Brain pericyte (primary cell): ENCODE data around the gene OR2V1.
"Not testable (repeated sequence)": the region's sequence is repeated elsewhere in the genome, so short reads cannot be mapped to it uniquely, and the experiment has no call there.

Experiments used
- DNase-seq: peaks from one replicate; pipeline ENCODE4 v3.0.0-alpha.2; 2012; ENCODE audit warnings: low read depth, low spot score

The OR2V1 gene

DNA sequence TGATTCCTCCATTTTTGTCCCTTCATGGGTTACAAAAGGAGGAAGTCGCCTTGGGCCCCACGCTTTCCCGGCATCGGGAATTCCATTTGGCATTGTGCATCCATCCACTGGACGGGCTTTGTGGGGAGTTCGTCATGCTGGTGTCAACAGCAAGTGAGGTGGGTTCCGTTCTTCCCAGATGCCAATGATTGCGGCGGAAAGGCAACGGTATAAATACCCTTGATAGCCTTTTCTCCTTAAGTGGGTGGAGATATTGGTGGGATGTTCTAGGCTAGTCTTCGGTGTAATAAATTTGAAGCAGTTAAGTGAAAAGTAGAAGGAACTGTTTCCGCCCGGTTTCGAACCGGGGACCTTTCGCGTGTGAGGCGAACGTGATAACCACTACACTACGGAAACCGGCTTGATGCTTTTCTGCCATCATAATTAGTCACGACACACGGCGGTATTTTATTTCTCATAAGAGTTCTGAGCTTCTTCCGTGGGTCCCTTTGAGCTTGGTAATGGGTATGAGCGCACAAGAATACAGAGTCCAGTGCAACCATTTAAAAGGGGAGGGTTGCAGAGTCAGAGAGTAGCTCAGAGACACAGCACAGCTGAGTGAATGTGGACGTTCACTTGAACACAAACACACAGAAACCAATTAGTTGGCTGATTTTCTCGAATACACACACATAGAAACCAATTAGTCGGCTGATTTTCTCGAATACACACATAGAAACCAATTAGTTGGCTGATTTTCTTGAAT is 28.9 kb downstream of the OR2V1 start:
- DNase-seq = not testable (repeated sequence)

DNA sequence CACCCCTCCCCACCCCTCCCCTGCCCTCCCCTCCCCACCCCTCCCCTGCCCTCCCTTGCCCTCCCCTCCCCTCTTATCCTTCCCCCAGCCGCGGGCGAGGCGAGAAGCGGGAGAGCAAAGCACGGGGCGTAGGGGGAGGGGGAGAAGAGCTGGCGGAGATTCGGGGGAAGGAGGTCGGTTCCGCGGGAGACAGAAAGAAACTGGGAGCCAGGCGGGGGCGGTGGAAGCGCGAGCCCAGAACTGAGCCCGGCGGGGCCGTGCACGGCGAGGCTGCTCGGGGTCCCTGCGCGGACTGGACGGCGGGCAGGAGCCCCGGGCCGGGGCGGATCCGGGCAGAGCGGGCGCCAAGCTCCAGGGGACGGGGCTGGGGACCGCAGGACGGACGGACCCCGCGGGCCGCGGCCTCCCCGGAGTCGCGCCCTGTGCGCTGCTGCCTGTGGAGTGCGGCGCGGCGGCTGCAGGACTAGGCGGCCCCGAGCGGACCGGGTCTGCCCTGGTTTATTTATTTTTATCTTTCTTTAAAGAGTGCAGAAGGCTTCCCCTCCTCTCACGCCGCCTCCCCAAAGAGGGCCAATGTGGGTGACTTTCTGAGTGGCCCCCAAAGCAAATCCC is 29.8 kb downstream of the OR2V1 start:
- not testable (repeated sequence) for DNase-seq

DNA sequence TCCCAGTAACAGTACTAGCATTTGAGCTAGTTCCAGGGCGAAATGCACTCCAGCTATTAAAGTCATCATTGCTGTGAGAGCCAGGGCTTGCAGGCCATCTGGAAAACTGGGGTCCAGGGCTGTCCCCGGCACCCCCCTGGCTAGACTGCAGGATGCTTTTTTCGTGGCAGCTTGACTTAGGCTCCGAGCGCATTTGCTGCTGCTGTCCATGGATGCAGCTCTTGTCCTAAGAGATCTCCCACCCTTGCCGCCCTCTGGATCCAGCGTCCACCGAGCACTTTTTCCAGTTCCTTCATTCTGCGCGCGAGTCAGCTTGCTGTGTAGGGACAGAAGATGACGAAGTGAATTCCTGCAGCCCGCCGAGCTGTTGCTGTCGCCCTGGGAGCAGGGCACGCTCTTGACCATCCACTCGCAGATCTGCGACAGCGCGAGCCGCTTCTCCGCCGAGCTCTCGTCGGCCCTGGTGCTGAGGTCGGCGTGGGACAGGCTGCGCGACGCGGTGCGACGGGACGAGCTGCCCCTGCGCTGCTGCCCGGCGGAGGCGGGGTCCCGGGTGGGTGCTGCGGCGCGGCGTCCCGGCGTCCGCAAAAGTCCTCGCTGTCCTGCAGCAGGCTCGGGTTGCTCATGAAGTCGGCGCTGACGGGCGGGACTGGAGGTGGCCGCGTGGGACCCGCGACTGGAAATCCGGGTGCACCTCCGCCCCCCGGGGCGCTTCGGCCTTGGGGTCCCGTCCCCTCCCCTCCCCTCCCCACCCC is 30.7 kb downstream of the OR2V1 start:
- DNase-seq = no peak

DNA sequence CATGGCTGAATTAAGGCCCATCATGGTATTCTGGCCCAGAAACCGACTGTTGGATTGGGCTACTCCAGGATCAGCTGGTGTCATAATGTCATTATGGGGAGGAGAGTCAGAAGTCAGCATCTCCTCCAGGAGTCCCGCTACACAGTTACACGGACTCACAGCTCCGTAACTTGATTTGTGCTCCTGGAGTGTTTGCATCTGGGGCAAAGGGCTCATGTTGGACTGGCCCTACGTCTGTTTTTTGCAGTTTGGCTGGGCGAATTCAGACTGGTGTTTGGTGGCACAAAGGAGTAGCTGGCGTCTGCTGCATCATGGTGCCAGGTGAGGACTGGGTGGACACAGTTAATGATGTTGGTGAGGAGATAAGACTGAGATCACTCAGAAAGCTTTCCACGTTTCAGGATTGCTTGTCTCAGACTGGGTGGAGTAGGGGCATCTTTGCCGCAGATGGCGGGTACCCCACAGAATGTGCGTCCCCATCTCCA is 31.3 kb downstream of the OR2V1 start:
- no peak for DNase-seq

DNA sequence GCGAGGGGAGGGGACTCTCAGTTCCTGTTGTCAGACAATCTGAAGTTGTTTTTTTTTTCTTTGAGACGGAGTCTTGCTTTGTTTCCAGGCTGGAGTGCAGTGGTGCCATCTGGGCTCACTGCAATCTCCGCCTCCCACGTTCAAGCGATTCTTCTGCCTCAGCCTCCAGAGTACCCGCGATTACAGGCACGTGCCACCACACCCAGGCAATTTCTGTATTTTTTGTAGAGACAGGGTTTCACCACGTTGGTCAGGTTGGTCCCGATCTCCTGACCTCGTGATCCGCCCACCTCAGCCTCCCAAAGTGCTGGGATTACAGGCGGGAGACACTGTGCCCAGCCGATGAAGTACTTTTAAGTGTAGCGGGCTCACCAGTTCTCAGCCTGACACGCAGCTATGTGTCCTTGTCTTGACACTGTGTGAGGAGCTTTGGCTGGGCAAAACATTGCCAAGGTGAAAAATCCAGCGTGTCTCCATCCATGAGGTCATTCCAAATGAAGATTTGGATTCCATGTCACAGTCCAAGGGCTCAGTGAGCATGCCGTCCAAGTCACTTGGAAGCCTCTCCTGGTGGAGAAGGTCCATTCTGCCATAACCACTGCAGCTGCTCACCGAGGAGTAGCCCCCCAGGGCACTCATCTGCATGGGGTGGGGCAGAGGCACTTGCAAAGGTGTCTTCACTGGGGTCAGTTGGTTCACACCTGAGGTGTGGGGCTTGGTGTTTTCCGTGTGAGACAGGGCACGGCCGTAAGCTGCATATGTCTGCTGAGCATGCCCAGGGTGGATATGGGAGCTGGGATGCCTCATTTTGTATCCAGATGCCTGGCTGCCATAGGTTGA is 32.0 kb downstream of the OR2V1 start:
- DNase-seq = no peak

DNA sequence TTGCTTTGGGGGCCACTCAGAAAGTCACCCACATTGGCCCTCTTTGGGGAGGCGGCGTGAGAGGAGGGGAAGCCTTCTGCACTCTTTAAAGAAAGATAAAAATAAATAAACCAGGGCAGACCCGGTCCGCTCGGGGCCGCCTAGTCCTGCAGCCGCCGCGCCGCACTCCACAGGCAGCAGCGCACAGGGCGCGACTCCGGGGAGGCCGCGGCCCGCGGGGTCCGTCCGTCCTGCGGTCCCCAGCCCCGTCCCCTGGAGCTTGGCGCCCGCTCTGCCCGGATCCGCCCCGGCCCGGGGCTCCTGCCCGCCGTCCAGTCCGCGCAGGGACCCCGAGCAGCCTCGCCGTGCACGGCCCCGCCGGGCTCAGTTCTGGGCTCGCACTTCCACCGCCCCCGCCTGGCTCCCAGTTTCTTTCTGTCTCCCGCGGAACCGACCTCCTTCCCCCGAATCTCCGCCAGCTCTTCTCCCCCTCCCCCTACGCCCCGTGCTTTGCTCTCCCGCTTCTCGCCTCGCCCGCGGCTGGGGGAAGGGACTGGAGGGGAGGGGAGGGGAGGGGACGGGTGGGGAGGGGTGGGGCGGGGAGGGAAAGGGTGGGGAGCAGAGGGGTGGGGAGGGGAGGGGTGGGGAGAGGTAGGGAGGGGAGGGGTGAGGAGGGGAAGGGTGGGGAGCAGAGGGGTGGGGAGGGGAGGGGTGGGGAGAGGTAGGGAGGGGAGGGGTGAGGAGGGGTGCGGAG is 33.0 kb downstream of the OR2V1 start:
- not testable (repeated sequence) for DNase-seq

DNA sequence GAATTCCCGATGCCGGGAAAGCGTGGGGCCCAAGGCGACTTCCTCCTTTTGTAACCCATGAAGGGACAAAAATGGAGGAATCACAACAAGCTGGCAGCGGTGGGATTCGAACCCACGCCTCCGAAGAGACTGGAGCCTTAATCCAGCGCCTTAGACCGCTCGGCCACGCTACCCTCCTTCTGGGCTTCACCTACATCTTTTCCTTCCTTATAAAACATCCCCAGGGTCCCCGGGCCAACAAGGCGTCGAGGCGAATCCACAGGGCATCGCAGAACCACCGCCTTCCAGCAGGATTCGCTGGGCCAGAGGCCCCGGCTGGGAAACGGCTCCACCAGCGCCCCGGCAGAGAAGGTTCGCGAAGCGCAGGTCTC is 33.6 kb downstream of the OR2V1 start:
- DNase-seq = not testable (repeated sequence)

DNA sequence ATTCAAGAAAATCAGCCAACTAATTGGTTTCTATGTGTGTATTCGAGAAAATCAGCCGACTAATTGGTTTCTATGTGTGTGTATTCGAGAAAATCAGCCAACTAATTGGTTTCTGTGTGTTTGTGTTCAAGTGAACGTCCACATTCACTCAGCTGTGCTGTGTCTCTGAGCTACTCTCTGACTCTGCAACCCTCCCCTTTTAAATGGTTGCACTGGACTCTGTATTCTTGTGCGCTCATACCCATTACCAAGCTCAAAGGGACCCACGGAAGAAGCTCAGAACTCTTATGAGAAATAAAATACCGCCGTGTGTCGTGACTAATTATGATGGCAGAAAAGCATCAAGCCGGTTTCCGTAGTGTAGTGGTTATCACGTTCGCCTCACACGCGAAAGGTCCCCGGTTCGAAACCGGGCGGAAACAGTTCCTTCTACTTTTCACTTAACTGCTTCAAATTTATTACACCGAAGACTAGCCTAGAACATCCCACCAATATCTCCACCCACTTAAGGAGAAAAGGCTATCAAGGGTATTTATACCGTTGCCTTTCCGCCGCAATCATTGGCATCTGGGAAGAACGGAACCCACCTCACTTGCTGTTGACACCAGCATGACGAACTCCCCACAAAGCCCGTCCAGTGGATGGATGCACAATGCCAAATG is 34.1 kb downstream of the OR2V1 start:
- not testable (repeated sequence) for DNase-seq

DNA sequence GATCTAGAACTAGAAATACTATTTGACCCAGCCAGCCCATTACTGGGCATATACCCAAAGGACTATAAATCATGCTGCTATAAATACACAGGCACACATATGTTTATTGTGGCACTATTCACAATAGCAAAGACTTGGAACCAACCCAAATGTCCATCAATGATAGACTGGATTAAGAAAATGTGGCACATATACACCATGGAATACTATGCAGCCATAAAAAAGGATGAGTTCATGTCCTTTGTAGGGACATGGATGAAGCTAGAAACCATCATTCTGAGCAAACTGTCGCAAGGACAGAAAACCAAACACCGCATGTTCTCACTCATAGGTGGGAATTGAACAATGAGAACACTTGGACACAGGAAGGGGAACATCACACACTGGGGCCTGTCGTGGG is 35.8 kb downstream of the OR2V1 start:
- DNase-seq = not testable (repeated sequence)

DNA sequence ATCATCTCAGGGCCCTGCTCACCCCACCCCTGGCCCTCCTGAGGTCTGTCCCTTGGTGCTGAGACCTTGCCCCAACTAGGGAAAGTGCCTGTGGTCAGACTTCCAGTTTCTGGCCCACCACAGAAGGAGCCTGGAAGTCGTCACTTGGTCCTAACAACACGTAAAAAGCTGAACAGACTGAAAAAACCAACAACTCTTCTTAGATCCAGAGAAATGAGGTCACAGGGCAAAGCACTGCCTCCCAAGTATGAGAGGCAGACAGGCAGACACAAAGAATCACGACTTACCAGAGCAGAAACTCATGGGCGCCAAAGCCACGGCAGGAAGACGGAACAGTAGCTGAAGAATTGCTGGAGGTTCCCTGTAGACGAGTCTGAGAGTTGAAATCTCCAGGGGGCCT is 38.5 kb downstream of the OR2V1 start:
- DNase-seq = no peak

DNA sequence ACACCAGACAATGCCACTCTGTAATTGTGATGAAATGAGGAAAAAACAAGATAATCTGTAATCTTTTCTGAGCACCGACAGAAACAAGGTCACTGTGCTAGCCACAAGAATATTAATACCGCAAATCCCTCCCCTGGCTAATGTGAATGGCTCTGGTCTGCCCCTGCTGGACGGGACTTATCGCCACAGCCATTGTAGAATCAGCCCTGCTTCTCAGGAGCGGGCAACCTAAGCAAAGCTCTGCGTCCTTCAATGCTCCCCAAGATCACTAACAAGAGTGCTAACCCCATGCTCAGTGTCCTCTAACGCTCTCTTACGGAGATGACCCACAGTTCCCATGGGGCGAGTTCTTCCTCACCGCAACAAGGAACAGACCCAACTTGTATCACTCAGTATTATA is 42.7 kb downstream of the OR2V1 start:
- no peak for DNase-seq

DNA sequence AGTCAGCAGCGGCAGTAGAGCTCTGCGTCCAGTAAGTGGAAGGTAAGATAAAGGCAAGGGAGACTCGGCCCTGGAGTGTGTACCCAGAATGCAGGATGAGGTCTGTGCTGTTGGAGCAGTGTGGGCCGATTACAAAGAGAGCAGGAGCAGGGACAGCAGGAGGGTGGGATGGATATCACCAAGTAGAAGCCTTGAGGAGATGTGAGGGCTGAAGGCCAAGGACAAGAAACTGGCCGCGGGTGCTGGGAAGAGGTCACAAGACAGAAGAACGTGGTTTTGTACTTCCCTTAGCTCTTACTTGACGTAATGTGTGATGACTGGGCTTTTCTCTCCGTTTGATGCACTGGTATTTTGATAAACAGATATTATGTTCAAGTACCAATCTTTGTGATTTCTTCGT is 43.7 kb downstream of the OR2V1 start:
- no peak for DNase-seq

DNA sequence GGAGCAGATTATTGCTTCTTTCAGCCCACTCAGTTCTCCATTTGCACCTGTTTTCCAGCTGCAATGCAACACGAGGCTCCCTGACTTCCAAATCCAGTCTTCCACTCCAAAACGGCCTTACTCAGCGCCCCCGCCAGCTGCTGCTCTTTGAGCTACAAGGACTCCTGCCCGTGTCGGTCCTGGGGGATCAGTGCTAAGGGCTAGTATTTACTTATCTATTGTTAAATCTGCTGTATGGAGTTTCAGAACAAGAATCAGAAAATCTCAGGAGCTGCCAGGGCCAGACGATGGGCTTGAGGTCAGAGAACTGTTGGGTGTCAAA is 44.1 kb downstream of the OR2V1 start:
- DNase-seq = no peak

DNA sequence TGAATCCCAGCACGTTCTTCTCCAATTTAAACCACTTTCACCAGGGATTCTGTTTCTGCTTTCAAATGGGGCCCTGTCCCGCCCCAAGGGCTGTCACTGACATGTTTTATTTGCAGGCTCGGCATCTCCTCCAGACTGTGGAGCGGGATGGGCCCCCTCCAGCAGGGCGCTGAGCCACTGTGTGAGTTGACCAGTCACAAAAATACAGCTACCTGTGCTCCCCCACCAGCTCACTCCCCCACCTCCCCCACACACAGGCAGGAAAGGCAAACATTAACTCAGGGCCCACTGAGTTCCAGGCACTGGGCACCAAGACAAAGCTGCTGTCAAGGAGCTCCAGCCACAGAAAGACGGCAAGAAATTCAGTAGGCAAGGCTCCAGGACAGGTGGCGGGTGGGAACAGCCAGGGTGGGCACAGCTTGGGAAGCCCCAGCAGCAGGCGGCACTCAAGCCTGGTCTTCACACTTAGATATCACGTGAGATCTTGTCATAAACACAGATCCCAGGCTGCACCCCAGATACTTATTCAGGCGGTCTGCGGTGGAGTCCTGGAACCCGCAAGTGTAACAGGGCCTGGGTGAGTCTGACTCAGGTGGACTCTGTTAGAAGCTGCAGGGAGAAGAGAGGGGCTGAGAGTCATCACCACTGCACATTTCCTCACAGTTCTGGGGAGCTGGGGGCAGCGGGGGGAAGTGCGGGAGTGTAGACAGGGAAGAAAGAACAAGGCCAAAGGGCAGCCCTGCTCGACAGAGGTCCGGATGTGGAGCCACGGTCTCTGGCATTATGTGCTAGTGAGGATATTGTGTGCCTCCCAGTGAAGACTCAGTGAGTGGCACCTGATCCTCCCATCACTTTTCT is 44.7 kb downstream of the OR2V1 start:
- DNase-seq = no peak

DNA sequence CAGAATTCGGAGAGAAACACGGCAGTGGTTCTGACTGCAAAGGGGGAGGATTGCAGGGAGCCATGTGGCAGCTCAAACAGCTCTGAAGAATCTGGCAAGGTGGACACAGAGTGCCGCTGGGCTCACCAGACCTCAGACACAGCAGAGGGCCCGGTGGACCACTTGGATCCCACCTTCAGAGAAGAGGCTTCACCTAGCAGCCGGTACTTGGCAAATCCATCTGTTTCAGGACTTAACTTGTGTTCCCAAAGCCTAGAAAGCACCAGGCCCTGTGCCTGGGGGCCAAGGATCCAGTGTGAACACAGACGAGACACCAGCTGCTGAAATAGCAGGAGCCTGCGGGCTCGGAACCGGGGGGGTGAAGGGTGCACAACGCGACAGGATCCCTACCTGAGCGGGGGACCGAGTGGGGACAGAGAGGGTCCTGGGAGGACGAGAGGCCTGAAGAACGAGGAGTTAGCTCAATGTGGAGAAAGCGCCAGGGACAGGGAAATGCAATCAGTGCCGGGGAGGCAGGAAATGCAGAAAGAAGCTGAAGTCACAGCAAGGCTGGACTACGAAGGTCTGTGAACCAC is 46.3 kb downstream of the OR2V1 start:
- DNase-seq = no peak

DNA sequence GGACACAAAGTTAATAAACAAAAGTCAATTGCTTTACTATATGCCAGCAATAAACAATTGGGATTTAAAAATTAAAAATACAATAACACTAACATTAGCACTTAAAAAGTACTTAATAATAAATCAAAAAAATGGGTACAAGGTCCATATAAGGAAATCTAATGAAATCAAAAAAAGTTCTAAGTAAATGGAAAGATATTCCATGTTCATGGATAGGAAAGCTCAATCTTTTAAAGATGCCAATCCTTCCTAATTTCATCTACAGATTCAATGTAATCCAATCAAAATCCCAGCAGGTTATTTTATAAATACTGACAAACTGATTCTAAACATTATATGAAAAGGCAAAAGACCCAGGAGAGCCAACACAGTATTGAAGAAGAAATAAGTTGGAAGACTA is 49.0 kb downstream of the OR2V1 start:
- no peak for DNase-seq

DNA sequence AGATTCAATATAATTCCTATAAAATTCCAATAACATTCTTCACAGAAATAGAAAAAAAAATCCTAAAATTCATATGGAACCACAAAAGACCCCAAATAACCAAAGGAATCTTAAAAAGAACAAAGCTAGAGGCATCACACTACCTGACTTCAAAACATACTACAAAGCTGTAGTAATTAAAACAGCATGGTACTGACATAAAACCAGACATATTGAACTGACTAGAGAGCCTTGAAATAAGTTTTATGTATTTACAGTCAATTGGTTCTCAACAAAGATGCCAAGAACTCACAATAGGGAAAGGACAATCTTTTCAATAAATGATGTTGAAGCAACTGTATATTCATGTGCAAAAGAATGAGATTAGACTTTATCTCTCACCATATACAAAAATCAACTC is 54.0 kb downstream of the OR2V1 start:
- no peak for DNase-seq
